GM12873 (cell line): Measurements from ENCODE around the gene PIAS4.

Experiments
- CTCF ChIP-seq: IDR thresholded peaks from 2 replicates; pipeline ENCODE4 v1.5.1; 2012; ENCODE audit warnings: low read depth, mild to moderate bottlenecking, moderate library complexity, low read length, control low read depth; ENCODE audit not compliant: insufficient read depth; ENCODE audit errors: missing control alignments

PIAS4 gene

GRCh38 chr19:4057931-4058692, 50.6 kb downstream of the PIAS4 start:
- TF ChIP-seq CTCF, result no peak

- TF ChIP-seq CTCF, result no peak
Observed at GRCh38 chr19:4058693-4059452, 51.3 kb downstream of the PIAS4 start.

- no peak for TF ChIP-seq CTCF
Observed at GRCh38 chr19:4059453-4059871, 51.9 kb downstream of the PIAS4 start.

- no peak for TF ChIP-seq CTCF
Observed at GRCh38 chr19:4059891-4060620, 52.5 kb downstream of the PIAS4 start.

GRCh38 chr19:4060621-4061177, 53.2 kb downstream of the PIAS4 start:
- no peak for TF ChIP-seq CTCF

GRCh38 chr19:4061178-4061682, 53.7 kb downstream of the PIAS4 start:
- TF ChIP-seq CTCF, result no peak
